Measurements from ENCODE around the gene ZKSCAN5. TPM values are rescaled to one million over a fixed set of nuclear protein-coding genes. Genes with fewer than 3 reads are reported as not detected.

The ZKSCAN5 gene
- total RNA-seq, 3 donors from 2014 or later (not counting 1 experiment from before 2014, with no cell fraction given) = 6.8 to 9.7 (median 7.4) TPM

GRCh38 chr7:99476107-99476506 lies 28.4 kb upstream of the ZKSCAN5 start:
- ATAC-seq (no peak), DNase-seq (no peak)
- H3K4me1 ChIP-seq (ENCODE audit: control insufficient read depth, insufficient read depth, low read length) = peaks cover 29% of the 10 kb centered on the region
- TF ChIP-seq, protein P1, sequence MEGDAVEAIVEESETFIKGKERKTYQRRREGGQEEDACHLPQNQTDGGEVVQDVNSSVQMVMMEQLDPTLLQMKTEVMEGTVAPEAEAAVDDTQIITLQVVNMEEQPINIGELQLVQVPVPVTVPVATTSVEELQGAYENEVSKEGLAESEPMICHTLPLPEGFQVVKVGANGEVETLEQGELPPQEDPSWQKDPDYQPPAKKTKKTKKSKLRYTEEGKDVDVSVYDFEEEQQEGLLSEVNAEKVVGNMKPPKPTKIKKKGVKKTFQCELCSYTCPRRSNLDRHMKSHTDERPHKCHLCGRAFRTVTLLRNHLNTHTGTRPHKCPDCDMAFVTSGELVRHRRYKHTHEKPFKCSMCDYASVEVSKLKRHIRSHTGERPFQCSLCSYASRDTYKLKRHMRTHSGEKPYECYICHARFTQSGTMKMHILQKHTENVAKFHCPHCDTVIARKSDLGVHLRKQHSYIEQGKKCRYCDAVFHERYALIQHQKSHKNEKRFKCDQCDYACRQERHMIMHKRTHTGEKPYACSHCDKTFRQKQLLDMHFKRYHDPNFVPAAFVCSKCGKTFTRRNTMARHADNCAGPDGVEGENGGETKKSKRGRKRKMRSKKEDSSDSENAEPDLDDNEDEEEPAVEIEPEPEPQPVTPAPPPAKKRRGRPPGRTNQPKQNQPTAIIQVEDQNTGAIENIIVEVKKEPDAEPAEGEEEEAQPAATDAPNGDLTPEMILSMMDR (IDR thresholded peaks at IDR 0.05) = no peak
- Mint-ChIP-seq H3K27me3 (ENCODE audit: low read depth in 2 of 2) (no peaks in the 10 kb centered on the region), H3K4me1 (peaks cover 32 to 40% of the 10 kb centered on the region in 2 donors), H3K4me3 (no peak overlapping the region), H3K27ac (no peak overlapping the region), H3K9me3 (no peaks in the 10 kb centered on the region), H3K36me3 (no peaks in the 10 kb centered on the region)
- WGBS (ENCODE audit: insufficient coverage) = 93% methylated on average over 5 of the region's 5 CpGs
- intact Hi-C loops (cut with micrococcal nuclease) = no loop called here
- no peak overlapping the region for H3K27ac ChIP-seq (ENCODE audit: low read length)
- no peaks in the 10 kb centered on the region for H3K27me3 ChIP-seq (ENCODE audit: control insufficient read depth, insufficient read depth, low read length)
- no peak overlapping the region for H3K4me3 ChIP-seq (ENCODE audit: low read length)
- no peaks in the 10 kb centered on the region for H3K9me3 ChIP-seq (ENCODE audit: control insufficient read depth, insufficient read depth, low read length)
- H3K36me3 ChIP-seq (ENCODE audit: control insufficient read depth, insufficient read depth, low read length) = peaks cover 2% of the 10 kb centered on the region

- Histone ChIP-seq H3K4me3 (ENCODE audit: low read length) (no peak overlapping the region), H3K27ac (ENCODE audit: low read length) (peak overlapping the region; percentile 19), H3K36me3 (ENCODE audit: control insufficient read depth, insufficient read depth, low read length) (peaks cover 9% of the 10 kb centered on the region), H3K4me1 (ENCODE audit: control insufficient read depth, insufficient read depth, low read length) (peaks cover 17% of the 10 kb centered on the region), H3K27me3 (ENCODE audit: control insufficient read depth, insufficient read depth, low read length) (no peaks in the 10 kb centered on the region), H3K9me3 (ENCODE audit: control insufficient read depth, insufficient read depth, low read length) (no peaks in the 10 kb centered on the region)
- H3K27ac Mint-ChIP-seq = peak overlapping the region; percentile 49 to 86
- 65% methylated on average over 13 of the region's 15 CpGs for WGBS (ENCODE audit: insufficient coverage)
- ATAC-seq (peak in 1 of 3 donors; percentile 24), DNase-seq (no peak)
- no peaks in the 10 kb centered on the region for H3K9me3 Mint-ChIP-seq
- H3K36me3 Mint-ChIP-seq = no peaks in the 10 kb centered on the region
- TF ChIP-seq, protein P1 (IDR thresholded peaks at IDR 0.05) = no peak
- peak overlapping the region; percentile 25 for H3K4me3 Mint-ChIP-seq
- H3K27me3 Mint-ChIP-seq (ENCODE audit: low read depth in 2 of 2) = no peaks in the 10 kb centered on the region
- intact Hi-C loops (cut with micrococcal nuclease) = no loop called here
- H3K4me1 Mint-ChIP-seq = peaks cover 18 to 22% of the 10 kb centered on the region in 2 donors
These were observed 25.7 kb upstream of the ZKSCAN5 start for GRCh38 chr7:99478464-99479440.

DNA sequence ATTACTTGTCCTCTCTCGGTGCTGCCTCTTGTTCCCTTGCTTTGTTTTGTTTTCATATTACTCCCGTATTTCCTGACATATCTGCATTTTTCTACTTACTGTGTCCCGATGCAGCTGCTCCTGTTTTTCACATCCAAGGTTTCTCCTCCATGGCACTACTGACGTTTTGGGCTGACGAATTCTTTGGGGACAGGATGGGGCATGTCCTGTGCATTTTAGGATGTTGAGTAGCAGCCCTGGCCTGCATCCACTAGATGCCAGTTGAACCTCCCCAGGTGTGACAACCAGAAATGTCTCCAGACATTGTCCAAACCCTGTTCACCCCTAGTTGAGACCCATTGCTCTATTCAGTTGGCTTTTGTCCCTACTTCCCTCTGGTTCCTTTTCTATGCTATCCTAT lies 19.4 kb upstream of the ZKSCAN5 start:
- peaks cover 0 to 5% of the 10 kb centered on the region in 2 donors for H3K4me1 Mint-ChIP-seq
- intact Hi-C loops (cut with micrococcal nuclease) = no loop called here
- Histone ChIP-seq H3K9me3 (ENCODE audit: control insufficient read depth, insufficient read depth, low read length) (no peaks in the 10 kb centered on the region), H3K4me1 (ENCODE audit: control insufficient read depth, insufficient read depth, low read length) (no peaks in the 10 kb centered on the region), H3K27ac (ENCODE audit: low read length) (no peak overlapping the region), H3K4me3 (ENCODE audit: low read length) (no peak overlapping the region), H3K27me3 (ENCODE audit: control insufficient read depth, insufficient read depth, low read length) (no peaks in the 10 kb centered on the region), H3K36me3 (ENCODE audit: control insufficient read depth, insufficient read depth, low read length) (peaks cover 23% of the 10 kb centered on the region)
- H3K4me3 Mint-ChIP-seq = no peak overlapping the region
- 96% methylated on average over 5 of the region's 5 CpGs for WGBS (ENCODE audit: insufficient coverage)
- no peak overlapping the region for H3K27ac Mint-ChIP-seq
- no peaks in the 10 kb centered on the region for H3K27me3 Mint-ChIP-seq (ENCODE audit: low read depth in 2 of 2)
- no peak for DNase-seq
- H3K9me3 Mint-ChIP-seq = no peaks in the 10 kb centered on the region
- no peak for ATAC-seq
- TF ChIP-seq, protein P1 (IDR thresholded peaks at IDR 0.05) = no peak
- H3K36me3 Mint-ChIP-seq = no peaks in the 10 kb centered on the region
